ENCODE results near the gene RHOT2. TPM values are rescaled to one million over a fixed set of nuclear protein-coding genes. Genes with fewer than 3 reads are reported as not detected.
A peak's percentile ranks its signal among the peaks of the same experiment; 100 is the strongest.

Gene RHOT2
- total RNA-seq, 1 experiment from 2014 or later: 210 TPM

GRCh38 chr16:627454-628239, 40.3 kb upstream of the RHOT2 start:
- Histone ChIP-seq H3T11ph (ENCODE audit: low read length) (no peak overlapping the region), H3K56ac (ENCODE audit: insufficient read length, low read depth, low read length) (no peak overlapping the region), H2BK15ac (ENCODE audit: low read depth, low read length) (no peak overlapping the region), H4K5ac (ENCODE audit: insufficient read length, low read depth, low read length) (no peak overlapping the region), H2BK120ac (ENCODE audit: low read depth, low read length, poor library complexity, severe bottlenecking) (no peak overlapping the region), H3K9ac (ENCODE audit: extremely low read depth, insufficient read length, low read length) (no peak overlapping the region), H3K27ac (ENCODE audit: insufficient read length, low read depth, low read length) (no peak overlapping the region), H4K20me1 (ENCODE audit: control insufficient read depth, insufficient read depth, insufficient read length) (no peaks in the 10 kb centered on the region), H3K4me1 (ENCODE audit: insufficient read depth, low read length) (no peaks in the 10 kb centered on the region; the same call in 1 of the 2 replicates), H3K79me1 (ENCODE audit: insufficient read depth, low read depth, low read length, poor library complexity, severe bottlenecking) (no peaks in the 10 kb centered on the region), H2BK20ac (ENCODE audit: low read depth, low read length, poor library complexity, severe bottlenecking) (no peak overlapping the region), H3K4me2 (ENCODE audit: insufficient read depth, insufficient read length, low read length) (no peak overlapping the region), H2BK5ac (ENCODE audit: insufficient read length, low read length) (no peak overlapping the region), H3K23ac (ENCODE audit: insufficient read length, low read depth, low read length) (no peak overlapping the region), H4K91ac (ENCODE audit: insufficient read length, low read depth, low read length) (no peak overlapping the region), H3K9me3 (ENCODE audit: control insufficient read depth, low read depth, low read length) (no peaks in the 10 kb centered on the region), H3K4ac (ENCODE audit: low read depth, low read length) (no peak overlapping the region), H3K27me3 (ENCODE audit: insufficient read depth, low read length) (no peaks in the 10 kb centered on the region), H2BK12ac (ENCODE audit: insufficient read length, low read depth, low read length) (no peak overlapping the region), H3K14ac (ENCODE audit: insufficient read depth, low read length) (no peak overlapping the region), H2AFZ (ENCODE audit: low read length) (no peak overlapping the region), H2AK5ac (ENCODE audit: insufficient read length, low read length) (no peak overlapping the region), H4K8ac (replicated peaks; ENCODE audit: insufficient read length, low read depth, low read length) (no peak overlapping the region), H3K18ac (ENCODE audit: insufficient read length, low read depth, low read length) (no peak overlapping the region), H3K23me2 (ENCODE audit: insufficient read length, low read depth, low read length, poor library complexity, severe bottlenecking) (peaks cover 8% of the 10 kb centered on the region), H3K79me2 (ENCODE audit: insufficient read depth, low read length) (no peaks in the 10 kb centered on the region)
- DNase-seq: peak; percentile 33
- peaks cover 10 to 45% of the 10 kb centered on the region in 2 experiments for H3K4me1 Mint-ChIP-seq
- no peaks in the 10 kb centered on the region for H3K27me3 Mint-ChIP-seq (ENCODE audit: low read depth)
- peaks cover 0 to 10% (median 0%) of the 10 kb centered on the region in 3 experiments; a peak in 3 of 7 replicates for H3K36me3 Mint-ChIP-seq (ENCODE audit: insufficient read depth in 1 of 3, low read depth in 3 of 3)
- TF ChIP-seq CTCF (conservative IDR thresholded peaks at IDR 0.05): no peak
- H3K4me3 Mint-ChIP-seq: no peak overlapping the region
- H3K9me3 Mint-ChIP-seq: no peaks in the 10 kb centered on the region
- no peak overlapping the region for H3K27ac Mint-ChIP-seq
- WGBS (ENCODE audit: extremely low coverage, insufficient read length, low lambda C conversion rate): no CpG with 5 or more reads among the region's 50 CpGs

Data from H9 (cell line).